Fibroblast of skin of right quadriceps (primary cell): ENCODE data around the gene KIF5C.

Source experiments
- DNase-seq: peaks from one replicate; pipeline ENCODE4 v3.0.0-alpha.2; 2013

The KIF5C gene

GRCh38 chr2:149021271-149021719 is 146.3 kb downstream of the KIF5C start:
- DNase-seq = no peak

- DNase-seq = no peak
Measured at GRCh38 chr2:149021761-149022160, 146.7 kb downstream of the KIF5C start.

GRCh38 chr2:149023091-149023490 is 148.1 kb downstream of the KIF5C start:
- no peak for DNase-seq

GRCh38 chr2:149027590-149028250 is 152.7 kb downstream of the KIF5C start:
- DNase-seq = no peak

- DNase-seq = no peak
Measured at GRCh38 chr2:149028377-149028776, 153.3 kb downstream of the KIF5C start.

GRCh38 chr2:149028891-149029290 is 153.9 kb downstream of the KIF5C start:
- no peak for DNase-seq

- no peak for DNase-seq
Measured at GRCh38 chr2:149029307-149029965, 154.4 kb downstream of the KIF5C start.

- DNase-seq = no peak
Measured at GRCh38 chr2:149031396-149031795, 156.4 kb downstream of the KIF5C start.

GRCh38 chr2:149033716-149034115 is 158.7 kb downstream of the KIF5C start:
- DNase-seq = no peak

- no peak for DNase-seq
Measured at GRCh38 chr2:149034406-149034805, 159.4 kb downstream of the KIF5C start.

GRCh38 chr2:149036507-149037293 is 161.7 kb downstream of the KIF5C start:
- no peak for DNase-seq

- DNase-seq = no peak
Measured at GRCh38 chr2:149037851-149038250, 162.8 kb downstream of the KIF5C start.

- DNase-seq = no peak
Measured at GRCh38 chr2:149038442-149039212, 163.6 kb downstream of the KIF5C start, which contains the start of gene LYPD6B. Gene LYPD6B (plus strand): TSS chr2:149038699. CDS start chr2:149130949, 92,250 bp downstream.

- DNase-seq = no peak
Measured at GRCh38 chr2:149039213-149039724, 164.2 kb downstream of the KIF5C start.

GRCh38 chr2:149040451-149040850 is 165.4 kb downstream of the KIF5C start:
- DNase-seq = no peak

- DNase-seq = no peak
Measured at GRCh38 chr2:149041482-149041881, 166.5 kb downstream of the KIF5C start.

GRCh38 chr2:149042881-149043280 is 167.9 kb downstream of the KIF5C start:
- DNase-seq = no peak

GRCh38 chr2:149044500-149044899 is 169.5 kb downstream of the KIF5C start:
- no peak for DNase-seq

GRCh38 chr2:149047118-149047517 is 172.1 kb downstream of the KIF5C start:
- no peak for DNase-seq

- DNase-seq = peak; percentile 70
Measured at GRCh38 chr2:149049142-149049541, 174.1 kb downstream of the KIF5C start.

GRCh38 chr2:149050188-149050587 is 175.2 kb downstream of the KIF5C start:
- peak; percentile 82 for DNase-seq

- DNase-seq = peak; percentile 42
Measured at GRCh38 chr2:149055751-149056150, 180.7 kb downstream of the KIF5C start.
